CD4-positive, CD25-positive, alpha-beta regulatory T cell (primary cell): ENCODE measurements around the gene ABCA2. TPM values are rescaled to one million over a fixed set of nuclear protein-coding genes. Genes with fewer than 3 reads are reported as not detected.

ENCODE experiments used
- ATAC-seq, 2 donors: fragments of 150-1000 bp; cut with Tn5 transposase; one replicate each; pipeline ENCODE4 v1.10.0; 2021; ENCODE audit warnings: low read depth in 2 of 2, moderate number of reproducible peaks in 2 of 2, moderate library complexity in 1 of 2
- DNase-seq, 3 donors: peaks; one replicate each; pipeline versions ENCODE4 v3.0.0 to v3.0.0-alpha.2; 2012 to 2022; ENCODE audit warnings: mixed read lengths in 1 of 3
- H3K27ac ChIP-seq: one replicate; pipeline ENCODE4 v1.7.0; 2013; ENCODE audit warnings: mild to moderate bottlenecking, low read length; ENCODE audit not compliant: insufficient read depth, poor library complexity, severe bottlenecking
- H3K27me3 ChIP-seq: one replicate; pipeline ENCODE4 v1.7.0; 2013; ENCODE audit warnings: low read length; ENCODE audit not compliant: control insufficient read depth, insufficient read depth
- H3K36me3 ChIP-seq: one replicate; pipeline ENCODE4 v1.7.0; 2013; ENCODE audit warnings: mild to moderate bottlenecking, low read length, moderate library complexity; ENCODE audit not compliant: control insufficient read depth, insufficient read depth
- H3K4me1 ChIP-seq: 2 replicates; pipeline ENCODE4 v1.7.0; 2013; ENCODE audit warnings: mild to moderate bottlenecking, low read length; ENCODE audit not compliant: insufficient read depth, control insufficient read depth, poor library complexity, severe bottlenecking
- H3K4me3 ChIP-seq: one replicate; pipeline ENCODE4 v1.7.0; 2013; ENCODE audit warnings: low read depth, mild to moderate bottlenecking, low read length, moderate library complexity
- H3K9me3 ChIP-seq, 2 experiments: 1 replicate in 1 of 2; 2 replicates in 1 of 2; pipeline ENCODE4 v1.7.0; 2013; ENCODE audit warnings: low read length in 2 of 2, mild to moderate bottlenecking in 1 of 2, moderate library complexity in 1 of 2; ENCODE audit not compliant: control insufficient read depth in 2 of 2
- H3K27ac Mint-ChIP-seq, 3 donors: one replicate each; pipeline ENCODE4 v1.8.0; 2020 to 2022; ENCODE audit warnings: mild to moderate bottlenecking in 3 of 3, mixed read lengths in 3 of 3, moderate library complexity in 2 of 3
- H3K27me3 Mint-ChIP-seq: one replicate; pipeline ENCODE4 v1.8.0; 2022; ENCODE audit warnings: mild to moderate bottlenecking, mixed read lengths
- H3K36me3 Mint-ChIP-seq: one replicate; pipeline ENCODE4 v1.8.0; 2020; ENCODE audit warnings: mixed read lengths
- H3K4me1 Mint-ChIP-seq, 4 donors: one replicate each; pipeline ENCODE4 v1.8.0; 2020 to 2022; ENCODE audit warnings: mixed read lengths in 4 of 4, mild to moderate bottlenecking in 1 of 4
- H3K4me3 Mint-ChIP-seq, 4 donors: one replicate each; pipeline ENCODE4 v1.8.0; 2020 to 2022; ENCODE audit warnings: mild to moderate bottlenecking in 4 of 4, mixed read lengths in 4 of 4, moderate library complexity in 3 of 4
- H3K9me3 Mint-ChIP-seq, 7 donors: one replicate each; pipeline ENCODE4 v1.8.0; 2020 to 2022; ENCODE audit warnings: mixed read lengths in 7 of 7, mild to moderate bottlenecking in 3 of 7, moderate library complexity in 2 of 7
- polyA plus RNA-seq, 4 donors: library from polyadenylated mRNA; unstranded; fragments of 300-500 nt; fragmentation: Illumina TruSeq; gene quantifications; one replicate each; pipeline ENCODE4 v1.2.3, GENCODE V29; 2021
- total RNA-seq: library from RNA; stranded (reverse); gene quantifications from one replicate; pipeline ENCODE4 v1.2.3, GENCODE V29; 2022

The ABCA2 gene
- total and polyA plus RNA-seq, 5 donors from 2014 or later: 3.8 to 135 (median 4.5) TPM

DNA sequence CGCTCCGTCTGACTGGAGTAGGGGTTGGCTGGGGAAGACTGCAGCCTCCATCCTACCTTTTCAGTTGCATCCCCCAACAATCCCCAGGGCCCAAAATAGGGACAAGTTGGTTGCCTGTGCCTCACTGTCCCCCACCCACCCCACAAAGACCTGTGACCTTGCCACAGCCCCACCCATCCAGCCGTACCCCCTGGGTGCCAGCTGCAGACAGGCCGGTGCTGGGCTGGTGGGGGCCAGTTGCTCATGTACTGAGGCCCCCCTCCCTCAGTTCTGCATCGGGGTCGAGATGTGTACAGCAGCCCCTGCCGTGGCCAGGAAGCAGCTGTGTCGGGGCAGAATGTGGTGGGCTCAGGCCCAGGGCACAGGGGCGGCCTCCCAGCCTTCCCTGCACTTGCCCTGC is 44.9 kb downstream of the ABCA2 start:
- peaks cover 0 to 18% (median 3%) of the 10 kb centered on the region in 4 donors for H3K4me1 Mint-ChIP-seq
- peaks cover 3% of the 10 kb centered on the region for H3K36me3 Mint-ChIP-seq
- H3K27me3 Mint-ChIP-seq: peaks cover 37% of the 10 kb centered on the region
- H3K27ac Mint-ChIP-seq: no peak overlapping the region
- peaks cover 8% of the 10 kb centered on the region for H3K4me1 ChIP-seq
- no peak overlapping the region for H3K4me3 Mint-ChIP-seq
- no peak overlapping the region for H3K27ac ChIP-seq
- H3K4me3 ChIP-seq: no peak overlapping the region
- peaks cover 0 to 2% (median 0%) of the 10 kb centered on the region in 7 donors for H3K9me3 Mint-ChIP-seq
- no peaks in the 10 kb centered on the region for H3K36me3 ChIP-seq
- peaks cover 7% of the 10 kb centered on the region for H3K27me3 ChIP-seq
- ATAC-seq (no peak), DNase-seq (no peak)
- H3K9me3 ChIP-seq: no peaks in the 10 kb centered on the region

DNA sequence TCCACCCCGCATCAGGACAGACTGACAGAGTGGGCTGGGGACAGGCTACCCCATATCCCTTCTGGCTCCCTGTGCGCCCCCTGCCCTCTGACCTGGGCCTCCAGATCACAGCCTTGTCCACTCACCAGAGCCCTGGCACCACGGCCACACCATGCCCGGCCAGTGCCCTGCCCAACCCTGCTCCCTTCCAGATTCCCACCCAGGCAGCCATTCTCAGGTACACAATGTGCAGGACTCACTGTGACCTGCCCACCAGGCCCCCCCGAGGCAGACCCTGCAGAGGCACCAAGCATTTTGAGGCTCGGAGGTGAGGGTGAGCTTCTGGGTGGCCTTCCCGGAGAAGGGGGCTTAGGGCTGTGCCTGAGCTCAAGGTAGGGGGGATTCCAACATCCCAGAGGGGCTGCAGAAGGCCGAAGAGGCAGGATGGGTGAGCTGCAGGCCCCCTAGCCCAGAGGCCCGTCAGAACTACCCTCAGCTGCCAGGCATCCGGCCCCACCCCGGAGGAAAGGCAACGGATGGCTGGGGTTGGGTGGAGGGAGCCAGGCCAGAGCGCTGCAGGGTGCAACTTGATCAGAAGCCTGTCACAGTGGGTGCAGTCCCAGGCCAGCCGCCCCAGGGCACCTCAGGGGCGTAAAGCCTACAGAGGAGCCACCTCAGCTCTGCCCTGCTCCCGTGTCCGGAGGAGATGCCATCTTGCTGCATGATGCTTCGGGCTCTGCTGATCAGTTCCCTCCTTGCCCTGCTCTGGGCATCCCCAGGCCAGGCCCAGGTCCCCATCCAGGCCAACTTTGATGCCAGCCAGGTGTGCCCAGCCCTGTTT is 45.6 kb downstream of the ABCA2 start, which contains the start of gene LCNL1:
TSS of gene LCNL1 (plus strand) at position 762 of the 820 bp plus-strand sequence. CDS start 594 bp downstream, outside the sequence.
- peak within 1 kb of the TSS in 2 of 4 donors; percentile 19 to 40 for H3K4me3 Mint-ChIP-seq
- peaks cover 0 to 13% (median 3%) of the 10 kb centered on the region in 4 donors for H3K4me1 Mint-ChIP-seq
- no peak for ATAC-seq

DNA sequence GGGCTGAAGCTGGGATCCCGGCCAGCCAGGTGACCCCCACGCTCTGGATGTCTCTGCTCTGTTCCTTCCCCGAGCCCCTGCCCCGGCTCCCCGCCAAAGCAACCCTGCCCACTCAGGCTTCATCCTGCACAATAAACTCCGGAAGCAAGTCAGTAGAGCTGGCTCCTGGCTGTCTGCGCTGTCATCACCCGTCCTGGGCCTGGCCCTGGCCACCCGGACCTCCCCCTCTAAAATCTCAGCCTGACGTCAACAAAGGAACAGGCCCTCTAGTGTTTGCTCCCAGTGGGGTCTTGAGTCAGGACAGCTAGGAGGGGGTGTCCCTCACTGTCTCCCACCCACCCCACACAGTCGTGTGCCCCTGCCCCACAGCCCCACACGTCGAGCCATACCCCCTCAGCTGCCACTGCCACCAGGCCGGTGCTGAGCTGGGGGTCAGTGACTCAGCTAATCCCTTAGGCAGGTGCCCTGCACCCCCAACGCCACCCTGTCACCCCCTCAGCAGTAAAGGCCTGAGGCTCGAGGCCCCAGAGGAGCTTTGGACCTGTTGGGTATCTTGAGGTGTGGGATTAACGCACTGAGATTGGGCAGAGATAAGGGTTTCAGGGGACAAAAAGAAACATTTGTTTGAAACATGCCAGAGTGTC is 46.3 kb downstream of the ABCA2 start:
- Mint-ChIP-seq H3K4me1 (peaks cover 0 to 7% (median 3%) of the 10 kb centered on the region in 4 donors), H3K27me3 (peaks cover 31% of the 10 kb centered on the region)
- no peak for DNase-seq

More for the DNA sequence above, 45.6 kb downstream of the ABCA2 start, which contains the start of gene LCNL1:
- Mint-ChIP-seq H3K27ac (peak within 1 kb of the TSS in 2 of 3 donors; percentile 12 to 42), H3K36me3 (peaks cover 3% of the 10 kb centered on the region), H3K27me3 (peaks cover 37% of the 10 kb centered on the region), H3K9me3 (no peaks in the 10 kb centered on the region)
- no peak for DNase-seq
- H3K4me1 ChIP-seq: peaks cover 13% of the 10 kb centered on the region
- no peaks in the 10 kb centered on the region for H3K36me3 ChIP-seq
- H3K27ac ChIP-seq: no peak within 1 kb of the TSS
- H3K4me3 ChIP-seq: no peak within 1 kb of the TSS
- no peaks in the 10 kb centered on the region for H3K9me3 ChIP-seq
- peaks cover 7% of the 10 kb centered on the region for H3K27me3 ChIP-seq

DNA sequence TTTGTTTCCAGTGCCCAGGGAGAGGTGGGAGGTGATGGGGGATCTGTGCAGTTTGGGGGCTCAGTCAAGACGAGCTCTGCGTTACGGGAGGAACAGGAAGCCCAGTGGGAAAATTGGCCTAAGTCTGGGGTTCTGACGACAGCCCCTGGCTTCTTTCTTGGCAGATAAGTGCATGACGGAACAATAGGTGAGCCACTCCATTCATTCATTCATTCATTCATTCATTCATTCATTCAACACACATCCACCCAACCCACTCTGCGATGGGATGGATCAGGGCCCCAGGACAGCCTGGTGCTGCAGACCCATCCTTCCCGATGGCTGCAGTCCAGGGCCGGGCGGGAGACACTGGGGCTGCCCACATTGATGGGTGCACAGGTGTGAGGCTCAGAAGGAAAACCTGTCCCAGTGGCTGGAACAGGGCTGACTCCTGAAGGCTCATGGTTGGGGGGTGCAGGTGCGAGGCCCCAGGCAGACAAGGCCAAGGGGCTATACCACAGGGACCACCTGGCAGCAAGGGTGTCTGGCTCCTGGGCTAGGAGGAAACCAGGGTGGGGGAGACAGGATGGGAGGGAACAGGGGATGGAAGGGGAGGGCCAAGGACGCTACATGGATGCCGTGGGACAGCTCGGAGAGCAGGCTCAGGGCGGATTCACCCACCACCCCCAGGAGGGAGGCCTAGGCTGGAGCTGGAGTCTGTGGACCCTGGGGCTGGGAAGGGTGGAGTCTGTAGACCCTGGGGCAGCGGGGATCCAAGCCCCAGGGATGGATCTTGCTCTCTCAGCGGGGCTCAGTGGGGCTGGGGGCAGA is 47.2 kb downstream of the ABCA2 start:
- H3K4me1 Mint-ChIP-seq: peaks cover 0 to 11% (median 4%) of the 10 kb centered on the region in 4 donors

More for the DNA sequence above, 46.3 kb downstream of the ABCA2 start:
- Histone ChIP-seq H3K4me1 (peaks cover 15% of the 10 kb centered on the region), H3K27ac (no peak overlapping the region), H3K4me3 (no peak overlapping the region), H3K9me3 (no peaks in the 10 kb centered on the region), H3K27me3 (peaks cover 7% of the 10 kb centered on the region), H3K36me3 (no peaks in the 10 kb centered on the region)
- Mint-ChIP-seq H3K9me3 (no peaks in the 10 kb centered on the region), H3K36me3 (peaks cover 3% of the 10 kb centered on the region), H3K27ac (no peak overlapping the region), H3K4me3 (peak overlapping the region in 1 of 4 donors; percentile 83)
- ATAC-seq: no peak

DNA sequence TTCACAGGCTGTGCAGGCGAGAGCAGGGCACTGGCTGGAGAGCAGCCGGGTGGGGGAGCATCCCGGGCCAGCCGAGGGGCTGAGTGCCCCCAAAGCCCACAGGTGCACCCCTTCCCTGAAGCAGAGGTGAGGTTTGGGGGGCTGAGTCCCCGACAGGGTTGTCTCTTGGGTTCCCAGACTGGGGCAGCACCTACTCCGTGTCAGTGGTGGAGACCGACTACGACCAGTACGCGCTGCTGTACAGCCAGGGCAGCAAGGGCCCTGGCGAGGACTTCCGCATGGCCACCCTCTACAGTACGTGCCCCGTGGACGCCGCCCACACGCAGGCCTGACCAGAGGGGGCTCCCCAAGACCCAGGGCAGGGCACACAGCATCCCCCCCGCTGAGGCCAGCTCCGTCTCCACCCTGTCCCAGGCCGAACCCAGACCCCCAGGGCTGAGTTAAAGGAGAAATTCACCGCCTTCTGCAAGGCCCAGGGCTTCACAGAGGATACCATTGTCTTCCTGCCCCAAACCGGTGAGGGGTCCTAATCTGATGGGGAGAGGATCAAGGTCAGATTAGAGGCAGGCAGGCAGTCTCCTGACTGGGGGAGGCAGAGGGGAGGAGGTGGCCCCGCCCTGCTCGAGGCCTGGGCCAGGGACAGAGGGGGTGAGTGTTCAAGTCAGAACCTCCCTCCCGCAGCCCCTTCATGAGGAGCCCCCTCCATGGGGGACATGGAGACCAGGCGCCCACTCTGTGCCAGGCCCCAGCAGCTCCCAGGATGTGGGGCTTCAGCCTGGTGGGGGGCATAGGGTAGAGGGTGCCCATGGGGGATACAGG is 48.1 kb downstream of the ABCA2 start:
- DNase-seq (no peak), ATAC-seq (no peak)
- no peaks in the 10 kb centered on the region for H3K36me3 ChIP-seq
- Mint-ChIP-seq H3K4me3 (no peak overlapping the region), H3K4me1 (peaks cover 0 to 20% (median 7%) of the 10 kb centered on the region in 4 donors), H3K27ac (no peak overlapping the region), H3K9me3 (no peaks in the 10 kb centered on the region), H3K36me3 (peaks cover 3% of the 10 kb centered on the region), H3K27me3 (peaks cover 29% of the 10 kb centered on the region)
- H3K4me1 ChIP-seq: peaks cover 22% of the 10 kb centered on the region
- H3K27ac ChIP-seq: no peak overlapping the region
- no peak overlapping the region for H3K4me3 ChIP-seq
- no peaks in the 10 kb centered on the region for H3K9me3 ChIP-seq
- peaks cover 5% of the 10 kb centered on the region for H3K27me3 ChIP-seq

More for the DNA sequence above, 47.2 kb downstream of the ABCA2 start:
- H3K36me3 ChIP-seq: no peaks in the 10 kb centered on the region
- Mint-ChIP-seq H3K27ac (no peak overlapping the region), H3K36me3 (peaks cover 3% of the 10 kb centered on the region), H3K4me3 (no peak overlapping the region), H3K27me3 (peaks cover 24% of the 10 kb centered on the region), H3K9me3 (no peaks in the 10 kb centered on the region)
- H3K4me1 ChIP-seq: peaks cover 18% of the 10 kb centered on the region
- DNase-seq: no peak
- no peak for ATAC-seq
- H3K9me3 ChIP-seq: no peaks in the 10 kb centered on the region
- H3K27me3 ChIP-seq: peaks cover 5% of the 10 kb centered on the region
- H3K4me3 ChIP-seq: no peak overlapping the region
- H3K27ac ChIP-seq: no peak overlapping the region

DNA sequence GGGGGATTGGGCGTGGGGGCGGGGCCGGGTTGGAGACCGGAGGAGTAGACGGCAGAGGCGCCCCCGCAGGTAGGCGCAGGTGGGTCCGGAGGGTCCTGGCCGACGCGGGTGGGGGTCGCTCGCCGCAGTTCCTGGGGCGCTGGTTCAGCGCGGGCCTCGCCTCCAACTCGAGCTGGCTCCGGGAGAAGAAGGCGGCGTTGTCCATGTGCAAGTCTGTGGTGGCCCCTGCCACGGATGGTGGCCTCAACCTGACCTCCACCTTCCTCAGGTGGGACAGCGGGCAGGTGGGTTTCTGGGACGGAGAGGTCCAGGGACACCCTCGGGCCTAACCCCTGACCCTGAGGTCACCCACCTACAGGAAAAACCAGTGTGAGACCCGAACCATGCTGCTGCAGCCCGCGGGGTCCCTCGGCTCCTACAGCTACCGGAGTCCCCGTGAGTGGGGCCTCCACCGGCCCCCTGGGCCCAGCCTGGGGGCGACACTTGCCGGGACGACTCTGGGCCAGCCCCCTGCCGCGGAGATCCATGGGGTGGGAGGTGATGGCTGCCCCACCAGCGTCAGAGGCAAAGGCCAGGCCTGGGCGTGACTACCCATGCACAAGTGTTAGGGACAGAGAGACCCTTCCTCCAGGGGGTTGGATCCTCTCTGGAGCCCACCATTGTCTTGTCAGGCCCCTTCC is 49.0 kb downstream of the ABCA2 start:
- no peak for ATAC-seq
- Histone ChIP-seq H3K9me3 (no peaks in the 10 kb centered on the region), H3K27ac (no peak overlapping the region), H3K4me1 (peaks cover 28% of the 10 kb centered on the region), H3K36me3 (no peaks in the 10 kb centered on the region), H3K4me3 (no peak overlapping the region), H3K27me3 (peaks cover 2% of the 10 kb centered on the region)
- no peaks in the 10 kb centered on the region for H3K9me3 Mint-ChIP-seq
- DNase-seq: no peak
- no peak overlapping the region for H3K27ac Mint-ChIP-seq
- H3K4me3 Mint-ChIP-seq: no peak overlapping the region
- peaks cover 0 to 25% (median 8%) of the 10 kb centered on the region in 4 donors for H3K4me1 Mint-ChIP-seq
- H3K36me3 Mint-ChIP-seq: peaks cover 3% of the 10 kb centered on the region
- H3K27me3 Mint-ChIP-seq: peaks cover 25% of the 10 kb centered on the region
